Ammon's horn (tissue), 1 donor: ENCODE data around the gene ATAD3C.
"Not testable (repeated sequence)": the region's sequence is repeated elsewhere in the genome, so short reads cannot be mapped to it uniquely, and the experiment has no call there.

ENCODE experiments used
- DNase-seq: peaks from one replicate; pipeline ENCODE4 v3.0.0-alpha.2; 2016; ENCODE audit warnings: low spot score

ATAD3C gene

GRCh38 chr1:1449099-1449739 lies at the start of gene ATAD3C:
Gene ATAD3C (plus strand): TSS chr1:1449689. CDS start chr1:1450684, 995 bp downstream.
- no peak for DNase-seq

GRCh38 chr1:1399872-1400575 lies 49.5 kb upstream of the ATAD3C start:
- no peak for DNase-seq

- DNase-seq, result no peak
Observed at GRCh38 chr1:1400576-1401456, 48.7 kb upstream of the ATAD3C start.

GRCh38 chr1:1401457-1402010 lies 48.0 kb upstream of the ATAD3C start:
- DNase-seq, result no peak

- peak; percentile 40 for DNase-seq
Observed at GRCh38 chr1:1402072-1402900, 47.2 kb upstream of the ATAD3C start.

- DNase-seq, result not testable (repeated sequence)
Observed at GRCh38 chr1:1402901-1403392, 46.5 kb upstream of the ATAD3C start.

- no peak for DNase-seq
Observed at GRCh38 chr1:1403653-1404052, 45.8 kb upstream of the ATAD3C start.

- no peak for DNase-seq
Observed at GRCh38 chr1:1406101-1406820, 43.2 kb upstream of the ATAD3C start.

- peak; percentile 94 for DNase-seq
Observed at GRCh38 chr1:1406821-1407635, 42.5 kb upstream of the ATAD3C start, which contains the start of gene MRPL20. Gene MRPL20 (minus strand): TSS chr1:1407293. CDS start chr1:1407217, 76 bp downstream.

GRCh38 chr1:1407636-1408318 lies 41.7 kb upstream of the ATAD3C start:
- DNase-seq, result no peak

- not testable (repeated sequence) for DNase-seq
Observed at GRCh38 chr1:1410238-1410637, 39.3 kb upstream of the ATAD3C start.

GRCh38 chr1:1411626-1412025 lies 37.9 kb upstream of the ATAD3C start:
- no peak for DNase-seq

GRCh38 chr1:1412311-1412902 lies 37.1 kb upstream of the ATAD3C start:
- not testable (repeated sequence) for DNase-seq

GRCh38 chr1:1415751-1416150 lies 33.7 kb upstream of the ATAD3C start:
- no peak for DNase-seq

GRCh38 chr1:1417396-1417795 lies 32.1 kb upstream of the ATAD3C start:
- not testable (repeated sequence) for DNase-seq

- DNase-seq, result not testable (repeated sequence)
Observed at GRCh38 chr1:1417825-1418463, 31.5 kb upstream of the ATAD3C start.

GRCh38 chr1:1418464-1419362 lies 30.8 kb upstream of the ATAD3C start:
- DNase-seq, result no peak
